Stimulated activated CD4-positive, alpha-beta T cell treated with anti-CD3 and anti-CD28 coated beads, Interleukin-4, amount 100 ng/mL, for 1 hour (primary cell): ENCODE results near the gene ITGB1BP1.

Experiments
- DNase-seq: peaks from one replicate; pipeline ENCODE4 v3.0.0-alpha.2; 2020

ITGB1BP1 gene

GRCh38 chr2:9423100-9423921, at the start of gene ITGB1BP1, which contains the start of gene CPSF3:
TSS of gene ITGB1BP1 (minus strand) at chr2:9423528. CDS start at chr2:9418697, 4,831 bp downstream.
TSS of gene CPSF3 (plus strand) at chr2:9423654. CDS start at chr2:9423774, 120 bp downstream.
- DNase-seq, result peak; percentile 96

- DNase-seq, result no peak
Observed at GRCh38 chr2:9472511-9472910, 49.2 kb upstream of the ITGB1BP1 start.

- no peak for DNase-seq
Observed at GRCh38 chr2:9471206-9471605, 47.9 kb upstream of the ITGB1BP1 start.

- DNase-seq, result no peak
Observed at GRCh38 chr2:9467687-9468086, 44.4 kb upstream of the ITGB1BP1 start.

GRCh38 chr2:9466147-9466683, 42.9 kb upstream of the ITGB1BP1 start:
- DNase-seq, result no peak

GRCh38 chr2:9465170-9465569, 41.8 kb upstream of the ITGB1BP1 start:
- DNase-seq, result no peak

- DNase-seq, result no peak
Observed at GRCh38 chr2:9463698-9464034, 40.3 kb upstream of the ITGB1BP1 start.

- no peak for DNase-seq
Observed at GRCh38 chr2:9462886-9463697, 39.8 kb upstream of the ITGB1BP1 start.

- DNase-seq, result no peak
Observed at GRCh38 chr2:9462313-9462712, 39.0 kb upstream of the ITGB1BP1 start.

- no peak for DNase-seq
Observed at GRCh38 chr2:9461079-9461478, 37.8 kb upstream of the ITGB1BP1 start.

GRCh38 chr2:9460441-9461017, 37.2 kb upstream of the ITGB1BP1 start:
- no peak for DNase-seq

GRCh38 chr2:9451231-9451630, 27.9 kb upstream of the ITGB1BP1 start:
- no peak for DNase-seq

GRCh38 chr2:9445089-9445488, 21.8 kb upstream of the ITGB1BP1 start:
- no peak for DNase-seq

GRCh38 chr2:9443526-9443925, 20.2 kb upstream of the ITGB1BP1 start:
- DNase-seq, result no peak

GRCh38 chr2:9441556-9441955, 18.2 kb upstream of the ITGB1BP1 start:
- no peak for DNase-seq

GRCh38 chr2:9440058-9440727, 16.9 kb upstream of the ITGB1BP1 start:
- DNase-seq, result no peak

GRCh38 chr2:9439536-9439935, 16.2 kb upstream of the ITGB1BP1 start:
- DNase-seq, result no peak

GRCh38 chr2:9434489-9434888, 11.2 kb upstream of the ITGB1BP1 start:
- no peak for DNase-seq

- DNase-seq, result no peak
Observed at GRCh38 chr2:9430316-9431293, 7.3 kb upstream of the ITGB1BP1 start.

GRCh38 chr2:9428965-9429577, 5.7 kb upstream of the ITGB1BP1 start:
- no peak for DNase-seq
